Measurements from ENCODE around the gene TNS3. TPM values are rescaled to one million over a fixed set of nuclear protein-coding genes. Genes with fewer than 3 reads are reported as not detected.

The TNS3 gene
- total RNA-seq, 1 experiment from 2014 or later: 135 TPM

GRCh38 chr7:47504551-47505311 is 77.2 kb downstream of the TNS3 start:
- no TSS peak for BruUV-seq (replicated peaks)
- no peak overlapping the region for H3K27ac Mint-ChIP-seq (ENCODE audit: unreplicated experiment)
- H3K4me1 Mint-ChIP-seq (ENCODE audit: low read depth, unreplicated experiment): peaks cover 33% of the 10 kb centered on the region
- TF ChIP-seq CTCF (IDR thresholded peaks at IDR 0.05; ENCODE audit: unreplicated experiment): no peak
- DNase-seq: no peak
- no peaks in the 10 kb centered on the region for H3K27me3 Mint-ChIP-seq (ENCODE audit: unreplicated experiment)
- CTCF ChIA-PET: no interaction called here
- H3K9me3 Mint-ChIP-seq (ENCODE audit: low read depth, unreplicated experiment): no peaks in the 10 kb centered on the region
- no peak overlapping the region for H3K4me3 Mint-ChIP-seq (ENCODE audit: low read depth, unreplicated experiment)
- intact Hi-C loops (cut with micrococcal nuclease; ENCODE audit: unreplicated experiment): no loop called here
- H3K36me3 Mint-ChIP-seq (ENCODE audit: insufficient read depth, unreplicated experiment): peaks cover 16% of the 10 kb centered on the region

DNA sequence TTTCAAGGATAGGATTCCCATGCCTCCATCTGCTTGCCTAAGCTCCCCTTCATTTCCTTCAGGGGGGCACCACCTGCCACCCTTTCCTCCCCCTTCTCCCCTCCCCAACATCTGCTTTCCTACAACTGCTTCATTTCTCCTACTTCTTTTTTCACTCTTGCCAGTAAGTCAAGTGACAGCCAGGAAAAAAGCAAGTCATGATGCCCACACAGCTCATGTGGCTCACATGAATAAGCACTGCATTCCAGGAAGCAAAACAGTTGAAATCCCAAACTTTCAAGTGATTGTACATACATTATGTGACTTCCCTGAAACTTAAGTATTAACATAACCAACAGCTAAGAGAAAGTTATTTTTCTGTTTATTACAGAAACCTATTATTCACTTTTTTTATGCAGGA is 78.6 kb downstream of the TNS3 start:
- intact Hi-C loops (cut with micrococcal nuclease; ENCODE audit: unreplicated experiment): no loop called here
- Mint-ChIP-seq H3K4me3 (ENCODE audit: low read depth, unreplicated experiment) (no peak overlapping the region), H3K4me1 (ENCODE audit: low read depth, unreplicated experiment) (peaks cover 44% of the 10 kb centered on the region), H3K9me3 (ENCODE audit: low read depth, unreplicated experiment) (no peaks in the 10 kb centered on the region), H3K36me3 (ENCODE audit: insufficient read depth, unreplicated experiment) (peaks cover 16% of the 10 kb centered on the region), H3K27ac (ENCODE audit: unreplicated experiment) (no peak overlapping the region), H3K27me3 (ENCODE audit: unreplicated experiment) (no peaks in the 10 kb centered on the region)
- no peak for TF ChIP-seq CTCF (IDR thresholded peaks at IDR 0.05; ENCODE audit: unreplicated experiment)
- no TSS peak for BruUV-seq (replicated peaks)
- CTCF ChIA-PET: no interaction called here
- no peak for DNase-seq

- DNase-seq: no peak
- CTCF ChIA-PET: interaction anchor here (1.8 kb wide), 1 partner anchor 11 kb away, joined by 6 read pairs; no protein-coding TSS in a partner anchor
- no peaks in the 10 kb centered on the region for H3K9me3 Mint-ChIP-seq (ENCODE audit: low read depth, unreplicated experiment)
- no peaks in the 10 kb centered on the region for H3K27me3 Mint-ChIP-seq (ENCODE audit: unreplicated experiment)
- no peak overlapping the region for H3K27ac Mint-ChIP-seq (ENCODE audit: unreplicated experiment)
- BruUV-seq (replicated peaks): no TSS peak
- intact Hi-C loops (cut with micrococcal nuclease; ENCODE audit: unreplicated experiment): no loop called here
- TF ChIP-seq CTCF (IDR thresholded peaks at IDR 0.05; ENCODE audit: unreplicated experiment): no peak
- peaks cover 16% of the 10 kb centered on the region for H3K36me3 Mint-ChIP-seq (ENCODE audit: insufficient read depth, unreplicated experiment)
- H3K4me3 Mint-ChIP-seq (ENCODE audit: low read depth, unreplicated experiment): no peak overlapping the region
- H3K4me1 Mint-ChIP-seq (ENCODE audit: low read depth, unreplicated experiment): peaks cover 53% of the 10 kb centered on the region
Observed at GRCh38 chr7:47502240-47502877, 79.6 kb downstream of the TNS3 start.

GRCh38 chr7:47501406-47501805 is 80.5 kb downstream of the TNS3 start:
- intact Hi-C loops (cut with micrococcal nuclease; ENCODE audit: unreplicated experiment): no loop called here
- CTCF ChIA-PET: interaction anchor here (1.5 to 1.8 kb wide), 2 partner anchors 12 to 16 kb away, joined by 3 to 6 read pairs; no protein-coding TSS in a partner anchor
- Mint-ChIP-seq H3K9me3 (ENCODE audit: low read depth, unreplicated experiment) (no peaks in the 10 kb centered on the region), H3K27ac (ENCODE audit: unreplicated experiment) (no peak overlapping the region), H3K4me1 (ENCODE audit: low read depth, unreplicated experiment) (peaks cover 55% of the 10 kb centered on the region), H3K36me3 (ENCODE audit: insufficient read depth, unreplicated experiment) (peaks cover 16% of the 10 kb centered on the region), H3K27me3 (ENCODE audit: unreplicated experiment) (no peaks in the 10 kb centered on the region), H3K4me3 (ENCODE audit: low read depth, unreplicated experiment) (no peak overlapping the region)
- DNase-seq: no peak
- BruUV-seq (replicated peaks): no TSS peak
- no peak for TF ChIP-seq CTCF (IDR thresholded peaks at IDR 0.05; ENCODE audit: unreplicated experiment)
